Hypothalamus (tissue), 51 donors: ENCODE measurements around the gene USP17L22.
"Not testable (repeated sequence)": the region's sequence is repeated elsewhere in the genome, so short reads cannot be mapped to it uniquely, and the experiment has no call there.

ENCODE experiments used
- DNase-seq, 51 donors: peaks; one replicate each; lab custom pipeline; 2025; lab: John Stamatoyannopoulos, UW

Gene USP17L22

GRCh38 chr4:9267319-9267718, at the start of gene USP17L22:
USP17L22 (plus strand) TSS chr4:9267619; CDS start chr4:9267619, 0 bp downstream.
- DNase-seq: not testable (repeated sequence)

DNA sequence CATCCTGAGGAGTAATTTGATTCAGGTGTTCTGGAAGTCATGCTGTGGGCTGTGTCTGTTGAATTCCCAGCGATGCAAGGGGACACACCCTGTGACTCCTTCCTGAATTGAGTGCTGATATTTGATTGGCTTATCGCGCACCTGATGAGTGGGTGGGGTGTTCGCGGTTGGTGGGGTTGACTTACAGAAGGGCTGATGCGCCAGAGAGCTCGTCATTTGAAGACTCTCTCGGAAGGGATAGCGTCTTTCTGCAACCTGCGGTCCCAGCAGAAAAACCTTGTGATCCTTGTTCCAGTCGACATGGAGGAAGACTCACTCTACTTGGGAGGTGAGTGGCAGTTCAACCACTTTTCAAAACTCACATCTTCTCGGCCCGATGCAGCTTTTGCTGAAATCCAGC, 47.6 kb upstream of the USP17L22 start, which contains the start of gene USP17L12:
USP17L12 (plus strand) TSS at position 301 of the 400 bp plus-strand sequence; CDS start at position 301, 0 bp downstream.
- DNase-seq: not testable (repeated sequence)

DNA sequence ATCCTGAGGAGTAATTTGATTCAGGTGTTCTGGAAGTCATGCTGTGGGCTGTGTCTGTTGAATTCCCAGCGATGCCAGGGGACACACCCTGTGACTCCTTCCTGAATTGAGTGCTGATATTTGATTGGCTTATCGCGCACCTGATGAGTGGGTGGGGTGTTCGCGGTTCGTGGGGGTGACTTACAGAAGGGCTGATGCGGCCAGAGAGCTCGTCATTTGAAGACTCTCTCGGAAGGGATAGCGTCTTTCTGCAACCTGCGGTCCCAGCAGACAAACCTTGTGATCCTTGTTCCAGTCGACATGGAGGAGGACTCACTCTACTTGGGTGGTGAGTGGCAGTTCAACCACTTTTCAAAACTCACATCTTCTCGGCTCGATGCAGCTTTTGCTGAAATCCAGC, 42.8 kb upstream of the USP17L22 start, which contains the start of gene USP17L13:
USP17L13 (plus strand) TSS at position 301 of the 400 bp plus-strand sequence; CDS start at position 301, 0 bp downstream.
- not testable (repeated sequence) for DNase-seq

GRCh38 chr4:9230249-9230648, 37.2 kb upstream of the USP17L22 start:
- DNase-seq: not testable (repeated sequence)

DNA sequence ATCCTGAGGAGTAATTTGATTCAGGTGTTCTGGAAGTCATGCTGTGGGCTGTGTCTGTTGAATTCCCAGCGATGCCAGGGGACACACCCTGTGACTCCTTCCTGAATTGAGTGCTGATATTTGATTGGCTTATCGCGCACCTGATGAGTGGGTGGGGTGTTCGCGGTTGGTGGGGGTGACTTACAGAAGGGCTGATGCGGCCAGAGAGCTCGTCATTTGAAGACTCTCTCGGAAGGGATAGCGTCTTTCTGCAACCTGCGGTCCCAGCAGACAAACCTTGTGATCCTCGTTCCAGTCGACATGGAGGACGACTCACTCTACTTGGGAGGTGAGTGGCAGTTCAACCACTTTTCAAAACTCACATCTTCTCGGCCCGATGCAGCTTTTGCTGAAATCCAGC, 33.3 kb upstream of the USP17L22 start, which contains the start of gene USP17L15:
USP17L15 (plus strand) TSS at position 301 of the 400 bp plus-strand sequence; CDS start at position 301, 0 bp downstream.
- DNase-seq: not testable (repeated sequence)

GRCh38 chr4:9238461-9238860, 29.0 kb upstream of the USP17L22 start:
- not testable (repeated sequence) for DNase-seq

GRCh38 chr4:9243579-9243978, 23.8 kb upstream of the USP17L22 start, which contains the start of gene USP17L17:
USP17L17 (plus strand) TSS chr4:9243879; CDS start chr4:9243879, 0 bp downstream.
- DNase-seq: not testable (repeated sequence)

GRCh38 chr4:9247953-9248680, 19.3 kb upstream of the USP17L22 start, which contains the start of gene USP17L18:
USP17L18 (plus strand) TSS chr4:9248630; CDS start chr4:9248630, 0 bp downstream.
- DNase-seq: not testable (repeated sequence)

DNA sequence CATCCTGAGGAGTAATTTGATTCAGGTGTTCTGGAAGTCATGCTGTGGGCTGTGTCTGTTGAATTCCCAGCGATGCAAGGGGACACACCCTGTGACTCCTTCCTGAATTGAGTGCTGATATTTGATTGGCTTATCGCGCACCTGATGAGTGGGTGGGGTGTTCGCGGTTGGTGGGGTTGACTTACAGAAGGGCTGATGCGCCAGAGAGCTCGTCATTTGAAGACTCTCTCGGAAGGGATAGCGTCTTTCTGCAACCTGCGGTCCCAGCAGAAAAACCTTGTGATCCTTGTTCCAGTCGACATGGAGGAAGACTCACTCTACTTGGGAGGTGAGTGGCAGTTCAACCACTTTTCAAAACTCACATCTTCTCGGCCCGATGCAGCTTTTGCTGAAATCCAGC, 14.3 kb upstream of the USP17L22 start, which contains the start of gene USP17L19:
USP17L19 (plus strand) TSS at position 301 of the 400 bp plus-strand sequence; CDS start at position 301, 0 bp downstream.
- not testable (repeated sequence) for DNase-seq

- DNase-seq: not testable (repeated sequence)
These were observed 9.6 kb upstream of the USP17L22 start, which contains the start of gene USP17L20 for GRCh38 chr4:9257824-9258223. USP17L20 (plus strand) TSS chr4:9258124; CDS start chr4:9258124, 0 bp downstream.

GRCh38 chr4:9262572-9262971, 4.8 kb upstream of the USP17L22 start, which contains the start of gene USP17L21:
USP17L21 (plus strand) TSS chr4:9262872; CDS start chr4:9262872, 0 bp downstream.
- DNase-seq: not testable (repeated sequence)

DNA sequence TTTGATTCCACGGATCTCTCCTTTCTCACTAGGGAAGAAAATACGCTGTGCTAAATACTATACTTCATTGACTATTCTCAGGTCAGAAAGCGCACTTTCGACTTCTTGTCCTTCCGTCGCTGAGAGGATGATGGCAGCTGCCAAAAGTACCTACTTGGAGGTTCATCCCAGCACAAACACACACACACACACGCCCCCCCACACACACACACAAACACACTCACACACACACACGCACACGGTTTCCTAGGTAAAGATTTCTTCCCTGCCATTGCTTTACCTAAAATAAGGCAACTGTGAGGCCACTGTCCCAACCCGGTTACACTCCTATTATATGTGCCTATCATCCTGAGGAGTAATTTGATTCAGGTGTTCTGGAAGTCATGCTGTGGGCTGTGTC, 4.3 kb downstream of the USP17L22 start:
- not testable (repeated sequence) for DNase-seq
